Right lobe of liver (tissue), 6 donors: ENCODE measurements around the gene SPSB2. TPM values are rescaled to one million over a fixed set of nuclear protein-coding genes. Genes with fewer than 3 reads are reported as not detected.

Experiments
- ATAC-seq, 4 donors: fragments of 200-7000 bp; cut with Tn5 transposase; one replicate each; pipeline ENCODE4 v1.9.1; 2020; ENCODE audit warnings: mild to moderate bottlenecking in 4 of 4, moderate library complexity in 4 of 4
- DNase-seq, 3 donors: peaks; one replicate each; pipeline ENCODE4 v3.0.0-alpha.2; 2020
- H3K27ac ChIP-seq, 3 donors: fragments of 200-600 bp; one replicate each; pipeline ENCODE4 v1.8.0; 2022
- H3K27me3 ChIP-seq, 2 donors: fragments of 200-600 bp; one replicate each; pipeline ENCODE4 v1.8.0; 2022
- H3K36me3 ChIP-seq, 4 donors: fragments of 200-600 bp; sonication (generic) in 1 of 4; one replicate each; pipeline versions ENCODE4 v1.5.1 to v1.8.0; 2017 to 2022; ENCODE audit warnings: control low read depth in 1 of 4
- H3K4me1 ChIP-seq, 4 donors: fragments of 200-600 bp; sonication (generic) in 1 of 4; one replicate each; pipeline versions ENCODE4 v1.5.1 to v1.8.0; 2017 to 2022; ENCODE audit warnings: control low read depth in 1 of 4
- H3K4me3 ChIP-seq, 3 donors: fragments of 200-600 bp; one replicate each; pipeline ENCODE4 v1.8.0; 2022
- H3K9me3 ChIP-seq, 4 donors: fragments of 200-600 bp; sonication (generic) in 1 of 4; one replicate each; pipeline versions ENCODE4 v1.5.1 to v1.8.0; 2017 to 2022; ENCODE audit warnings: control low read depth in 1 of 4
- CTCF ChIP-seq, 4 donors: fragments of 200-600 bp in 3 of 4; fragments of 450-650 bp in 1 of 4; IDR thresholded peaks; one replicate each; pipeline versions ENCODE4 v1.5.1 to v1.8.0; 2016 to 2022; ENCODE audit warnings: antibody characterized with exemption in 4 of 4, mild to moderate bottlenecking in 2 of 4
- POLR2A ChIP-seq: fragments of 450-650 bp; IDR thresholded peaks from one replicate; pipeline ENCODE4 v1.6.1; 2017; ENCODE audit warnings: antibody characterized with exemption, mild to moderate bottlenecking
- WGBS: methylation state at CpG from one replicate; pipeline ENCODE4 v1.1.6; 2018; ENCODE audit warnings: low coverage, low lambda C conversion rate; ENCODE audit not compliant: insufficient coverage; ENCODE audit errors: missing lambda C conversion rate; 5-methylcytosine and 5-hydroxymethylcytosine counted together
- intact Hi-C, 2 donors: fragments of 100-400 bp; cut with DNase I; formaldehyde crosslinking; loops; one replicate each; pipeline versions ENCODE4 v1.11.2 to v1.14.1; 2022
- total RNA-seq, 6 experiments: library from RNA; depleted of rRNA in 2 of 6; stranded (reverse); fragments of >200 nt in 2 of 6; fragmentation: NEBNext Ultra II Directional in 3 of 6; extraction: Animal tissue kit (Norgen Biotek cat#: 25700) in 3 of 6; gene quantifications; one replicate each; pipeline versions ENCODE4 v1.1.0 to v1.2.4, GENCODE V29; 2016 to 2023
- donor health status: DM: no; HTN: yes; CAD: no.
- donor health status: DM: no; HTN: no; CAD: no.
- donor health status: DM: no; HTN: no; CAD: no.
- donor health status: DM: no; HTN: yes; CAD: no.
- donor health status: DM: no; HTN: yes; CAD: no.

The SPSB2 gene
- total RNA-seq, 6 experiments from 2014 or later = 1.7 to 5.3 (median 3.6) TPM

- TF ChIP-seq CTCF (IDR thresholded peaks at IDR 0.05) (no peak), POLR2A (no peak)
- WGBS = 62% methylated on average over 7 of the region's 7 CpGs
- intact Hi-C loops = no loop called here
- DNase-seq = no peak
- no peaks in the 10 kb centered on the region for H3K9me3 ChIP-seq
- no peaks in the 10 kb centered on the region for H3K27me3 ChIP-seq
- H3K27ac ChIP-seq = no peak overlapping the region
- H3K36me3 ChIP-seq = no peaks in the 10 kb centered on the region
- H3K4me1 ChIP-seq = peaks cover 0 to 5% (median 0%) of the 10 kb centered on the region in 4 donors
- no peak for ATAC-seq
- no peak overlapping the region for H3K4me3 ChIP-seq
These were observed 50.5 kb downstream of the SPSB2 start for GRCh38 chr12:6822426-6823135.

GRCh38 chr12:6821591-6822425 is 51.3 kb downstream of the SPSB2 start, which contains the start of gene GPR162:
TSS of gene GPR162 (plus strand) at chr12:6821821. CDS start at chr12:6823899, 2,078 bp downstream.
- H3K27ac ChIP-seq = peak within 1 kb of the TSS in 2 of 3 donors; percentile 6 to 18
- H3K4me3 ChIP-seq = peak within 1 kb of the TSS; percentile 19 to 29 (median 20)
- no peaks in the 10 kb centered on the region for H3K36me3 ChIP-seq
- no peaks in the 10 kb centered on the region for H3K27me3 ChIP-seq
- intact Hi-C loops = no loop called here
- H3K4me1 ChIP-seq = peaks cover 0 to 5% (median 0%) of the 10 kb centered on the region in 4 donors
- no peak for TF ChIP-seq POLR2A
- no peaks in the 10 kb centered on the region for H3K9me3 ChIP-seq
- WGBS = 2% methylated on average over 23 of the region's 28 CpGs
- ATAC-seq (peak; percentile 33 to 54 (median 42)), DNase-seq (peak in 1 of 3 donors; percentile 55)

Other genes with a start within 250 kb of the SPSB2 start
- 1 to 10 TPM in 1 of 6 experiments, under 1 TPM in 5; 0.31 to 1.5 (median 0.78) TPM for gene LPAR5, start 237.3 kb downstream of the SPSB2 start, total RNA-seq
- gene ACRBP, start 225.9 kb downstream of the SPSB2 start, total RNA-seq = 1 to 10 TPM in 4 of 6 experiments, under 1 TPM in 1, not detected in 1; 0.95 to 3.3 (median 1.7) TPM
- gene ING4, start 210.2 kb downstream of the SPSB2 start, total RNA-seq = 10 to 100 TPM; 10.6 to 20.0 (median 17.0) TPM
- gene ZNF384, start 183.9 kb downstream of the SPSB2 start, total RNA-seq = 10 to 100 TPM; 11.9 to 22.3 (median 18.3) TPM
- gene PIANP, start 172.5 kb downstream of the SPSB2 start, total RNA-seq = not detected
- gene COPS7A, start 149.3 kb downstream of the SPSB2 start, total RNA-seq = 10 to 100 TPM; 26.7 to 49.5 (median 30.6) TPM
- 100 to 1,000 TPM; 104 to 185 (median 134) TPM for gene MLF2, start 120.2 kb downstream of the SPSB2 start, total RNA-seq
- 100 to 1,000 TPM; 113 to 484 (median 404) TPM for gene PTMS, start 106.9 kb downstream of the SPSB2 start, total RNA-seq
- 1 to 10 TPM in 4 of 6 experiments, under 1 TPM in 2; 0.18 to 2.3 (median 1.4) TPM for gene LAG3, start 100.8 kb downstream of the SPSB2 start, total RNA-seq
- 10 to 100 TPM; 10.0 to 41.6 (median 28.1) TPM for gene CD4, start 83.8 kb downstream of the SPSB2 start, total RNA-seq
- 1 to 10 TPM in 4 of 6 experiments, under 1 TPM in 2; 0.37 to 3.1 (median 2.1) TPM for gene GPR162, start 51.5 kb downstream of the SPSB2 start, total RNA-seq
- gene P3H3, start 44.9 kb downstream of the SPSB2 start, total RNA-seq = 1 to 10 TPM in 5 of 6 experiments, under 1 TPM in 1; 0.98 to 2.1 (median 1.5) TPM
- gene GNB3, start 32.4 kb downstream of the SPSB2 start, total RNA-seq = under 1 TPM in 4 of 6 experiments, not detected in 2; 0.17 to 0.51 (median 0.43) TPM
- 1 to 10 TPM in 4 of 6 experiments, under 1 TPM in 2; 0.62 to 1.7 (median 1.3) TPM for gene CDCA3, start 22.0 kb downstream of the SPSB2 start, total RNA-seq
- 10 to 100 TPM; 38.2 to 59.5 (median 42.6) TPM for gene USP5, start 21.2 kb downstream of the SPSB2 start, total RNA-seq
- 100 to 1,000 TPM; 265 to 400 (median 331) TPM for gene TPI1, start 5.8 kb downstream of the SPSB2 start, total RNA-seq
- gene LRRC23, start 31.5 kb upstream of the SPSB2 start, total RNA-seq = 1 to 10 TPM in 5 of 6 experiments, under 1 TPM in 1; 0.93 to 4.3 (median 2.6) TPM
- 1 to 10 TPM; 1.1 to 9.3 (median 2.0) TPM for gene ENO2, start 41.3 kb upstream of the SPSB2 start, total RNA-seq
- 10 to 100 TPM in 5 of 6 experiments, 1 to 10 TPM in 1; 9.2 to 24.1 (median 16.8) TPM for gene ATN1, start 54.7 kb upstream of the SPSB2 start, total RNA-seq
- gene RNU7-1, start 70.5 kb upstream of the SPSB2 start, total RNA-seq = not detected
- gene C12orf57, start 70.7 kb upstream of the SPSB2 start, total RNA-seq = 100 to 1,000 TPM in 2 of 6 experiments, 10 to 100 TPM in 4; 47.6 to 189 (median 70.5) TPM
- gene PTPN6, start 78.1 kb upstream of the SPSB2 start, total RNA-seq = 10 to 100 TPM; 12.1 to 30.6 (median 19.4) TPM
- 100 to 1,000 TPM in 4 of 6 experiments, 10 to 100 TPM in 2; 95.5 to 215 (median 122) TPM for gene PHB2, start 97.4 kb upstream of the SPSB2 start, total RNA-seq
- gene EMG1, start 97.6 kb upstream of the SPSB2 start, total RNA-seq = 10 to 100 TPM; 13.2 to 28.1 (median 18.9) TPM
- gene LPCAT3, start 145.2 kb upstream of the SPSB2 start, total RNA-seq = 100 to 1,000 TPM in 1 of 6 experiments, 10 to 100 TPM in 5; 50.6 to 115 (median 77.5) TPM
- 1,000 to 10,000 TPM in 5 of 6 experiments, 100 to 1,000 TPM in 1; 993 to 2,993 (median 1,796) TPM for gene C1S, start 187.4 kb upstream of the SPSB2 start, total RNA-seq
- gene C1R, start 219.1 kb upstream of the SPSB2 start, total RNA-seq = 1,000 to 10,000 TPM; 1,157 to 2,557 (median 1,950) TPM
- 100 to 1,000 TPM; 202 to 236 (median 216) TPM for gene C1RL, start 235.9 kb upstream of the SPSB2 start, total RNA-seq